Endometrial microvascular endothelial cells (primary cell): ENCODE measurements around the gene TKTL1. TPM values are rescaled to one million over a fixed set of nuclear protein-coding genes. Genes with fewer than 3 reads are reported as not detected.
"Not testable (repeated sequence)": the region's sequence is repeated elsewhere in the genome, so short reads cannot be mapped to it uniquely, and the experiment has no call there.

Experiments
- in situ Hi-C: cut with HindIII; loops from 2 replicates; pipeline ENCODE4 v1.10.0; 2017; ENCODE audit warnings: low sequenced_read_pairs, low pct_unique_long_range_greater_than_20kb; ENCODE audit errors: inconsistent ontology term
- total RNA-seq: library from RNA; depleted of rRNA; stranded (reverse); fragments of >200 nt; gene quantifications from one replicate; pipeline ENCODE4 v1.2.3, GENCODE V29; 2015; ENCODE audit errors: inconsistent ontology term

The TKTL1 gene
- not detected for total RNA-seq

DNA sequence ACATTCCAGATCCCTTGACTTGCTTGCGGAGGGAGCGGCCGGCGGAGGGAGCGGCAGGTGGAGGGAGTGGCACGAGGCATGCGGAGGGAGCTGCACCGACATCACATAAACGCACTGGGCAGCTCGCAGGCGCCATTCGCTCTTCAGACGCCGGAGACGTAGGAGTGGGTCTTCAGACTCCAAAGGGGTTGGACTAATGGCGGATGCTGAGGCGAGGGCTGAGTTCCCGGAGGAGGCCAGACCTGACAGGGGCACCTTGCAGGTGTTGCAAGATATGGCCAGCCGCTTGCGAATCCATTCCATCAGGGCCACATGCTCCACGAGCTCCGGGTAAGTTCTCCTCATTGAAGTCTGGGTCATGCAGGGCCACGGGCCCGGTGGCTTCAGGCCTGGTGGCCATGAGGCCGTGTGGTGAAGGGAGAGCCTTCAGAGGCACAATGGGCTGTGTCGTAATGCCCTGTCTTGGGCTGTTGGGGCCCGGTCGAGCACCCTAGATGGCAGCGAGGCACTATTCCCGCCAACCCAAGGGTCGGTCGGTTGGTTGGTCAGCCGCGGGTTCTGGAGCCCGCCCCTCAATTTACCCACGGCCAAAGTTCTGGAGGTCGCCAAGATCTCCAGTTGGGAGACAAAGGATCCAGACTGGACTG is at the start of gene TKTL1:
Gene TKTL1, plus strand, starts transcription at position 132 of the 647 bp plus-strand sequence. Its CDS starts 65 bp downstream, at position 197.
- in situ Hi-C loops = no loop called here

GRCh38 chrX:154247377-154248045 is 48.1 kb upstream of the TKTL1 start:
- in situ Hi-C loops = not testable (repeated sequence)

DNA sequence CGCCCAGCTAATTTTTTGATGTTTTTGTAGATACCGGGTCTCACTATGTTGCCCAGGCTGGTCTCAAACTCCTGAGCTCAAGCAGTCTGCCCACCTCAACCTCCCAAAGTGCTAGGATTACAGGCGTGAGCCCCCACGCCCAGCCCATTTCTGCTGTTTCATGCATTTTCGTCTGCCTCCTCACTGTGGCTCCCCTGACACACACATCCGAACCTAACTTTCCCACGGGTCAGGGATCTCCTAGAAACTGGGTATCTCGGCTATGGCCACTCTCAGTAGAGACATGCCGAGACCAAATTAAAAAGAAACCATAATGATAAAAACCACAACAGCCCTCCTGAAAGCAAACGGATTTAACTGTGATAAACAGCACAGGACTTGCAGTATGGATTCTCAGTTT is 47.5 kb upstream of the TKTL1 start:
- in situ Hi-C loops = not testable (repeated sequence)

- in situ Hi-C loops = not testable (repeated sequence)
Measured at GRCh38 chrX:154257282-154257681, 38.3 kb upstream of the TKTL1 start, which contains the start of gene OPN1MW3. TSS of gene OPN1MW3 (plus strand) at chrX:154257582. CDS start at chrX:154257620, 38 bp downstream.

- in situ Hi-C loops = not testable (repeated sequence)
Measured at GRCh38 chrX:154258711-154259110, 36.9 kb upstream of the TKTL1 start.

DNA sequence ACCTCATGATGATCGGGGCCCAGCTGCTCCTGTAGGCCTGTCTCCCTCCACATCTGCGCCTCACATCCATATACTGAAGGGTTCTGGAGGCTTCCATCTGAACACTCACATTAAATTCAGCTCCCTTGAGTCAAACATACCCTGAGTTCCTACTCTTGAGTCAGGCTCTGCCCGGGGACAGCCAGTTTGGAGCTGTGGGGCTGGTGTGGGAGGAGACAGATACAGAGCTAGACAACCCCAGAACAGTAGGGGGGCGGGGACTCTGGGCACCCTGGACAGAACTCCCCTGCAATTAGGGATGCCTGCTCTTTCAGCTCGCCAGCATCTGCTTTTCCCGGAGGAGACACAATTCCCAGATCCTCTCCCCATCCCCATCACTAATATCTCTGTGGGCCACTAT is 32.5 kb upstream of the TKTL1 start:
- in situ Hi-C loops = not testable (repeated sequence)

- in situ Hi-C loops = not testable (repeated sequence)
Measured at GRCh38 chrX:154269245-154269644, 26.4 kb upstream of the TKTL1 start.

GRCh38 chrX:154284489-154285338 is 10.9 kb upstream of the TKTL1 start:
- in situ Hi-C loops = not testable (repeated sequence)

DNA sequence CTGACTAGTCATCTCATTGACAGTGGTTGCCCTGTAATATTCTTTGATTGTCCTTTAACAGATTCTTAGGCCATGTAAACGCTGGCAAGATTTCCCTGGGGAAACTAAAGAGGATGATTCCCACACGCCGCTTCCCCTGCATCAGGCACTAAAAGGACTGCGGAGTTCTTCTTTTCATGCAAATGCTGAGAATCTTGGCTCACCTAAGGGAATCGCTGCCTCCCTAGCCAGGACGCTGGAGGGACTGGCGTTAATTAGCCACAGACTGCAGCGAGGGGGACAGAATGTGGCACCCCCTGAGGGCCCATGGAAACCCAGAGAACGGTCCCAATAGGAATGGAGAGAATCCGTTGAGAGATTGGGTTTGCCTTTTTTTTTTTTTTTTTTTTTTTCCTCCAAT is 9.2 kb upstream of the TKTL1 start:
- in situ Hi-C loops = not testable (repeated sequence)

DNA sequence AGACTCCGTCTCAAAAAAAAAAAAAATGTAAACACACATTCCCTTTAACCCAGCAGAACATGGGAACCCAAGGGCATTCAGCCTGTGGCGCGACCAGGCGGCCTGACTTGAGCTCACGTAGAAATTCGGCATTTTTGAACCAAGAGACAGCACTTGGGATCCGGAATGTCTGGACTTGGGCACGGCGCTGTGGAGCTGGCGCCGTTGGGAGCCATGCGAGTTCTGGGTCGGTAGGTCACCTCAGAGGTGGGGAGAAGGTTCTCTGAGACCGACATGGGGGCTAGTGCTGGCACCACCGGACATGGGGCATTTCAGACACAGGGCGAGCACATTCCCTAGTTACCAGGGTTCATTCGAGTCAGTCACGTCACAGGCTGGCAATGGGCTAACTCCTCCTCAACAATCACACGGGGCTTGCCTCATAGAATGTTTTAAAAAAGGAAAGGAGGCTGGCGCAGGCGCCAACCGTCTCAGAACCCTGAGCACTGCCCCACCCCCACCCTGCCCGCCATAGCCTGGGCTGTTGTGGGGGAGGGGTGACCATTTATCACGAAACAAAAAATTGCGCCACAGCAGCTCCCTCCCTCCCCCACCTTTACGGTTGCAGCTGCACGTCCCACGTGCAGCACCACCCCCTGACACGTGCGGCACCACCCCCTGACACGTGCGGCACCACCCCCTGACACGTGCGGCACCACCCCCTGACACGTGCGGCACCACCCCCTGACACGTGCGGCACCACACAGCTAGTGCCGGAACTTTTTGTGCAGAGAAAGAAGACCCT is 612 bp upstream of the TKTL1 start, which contains the start of gene TEX28:
Gene TEX28, minus strand, starts transcription at position 334 of the 784 bp plus-strand sequence. CDS start 3,007 bp downstream, outside the sequence.
- in situ Hi-C loops = no loop called here

DNA sequence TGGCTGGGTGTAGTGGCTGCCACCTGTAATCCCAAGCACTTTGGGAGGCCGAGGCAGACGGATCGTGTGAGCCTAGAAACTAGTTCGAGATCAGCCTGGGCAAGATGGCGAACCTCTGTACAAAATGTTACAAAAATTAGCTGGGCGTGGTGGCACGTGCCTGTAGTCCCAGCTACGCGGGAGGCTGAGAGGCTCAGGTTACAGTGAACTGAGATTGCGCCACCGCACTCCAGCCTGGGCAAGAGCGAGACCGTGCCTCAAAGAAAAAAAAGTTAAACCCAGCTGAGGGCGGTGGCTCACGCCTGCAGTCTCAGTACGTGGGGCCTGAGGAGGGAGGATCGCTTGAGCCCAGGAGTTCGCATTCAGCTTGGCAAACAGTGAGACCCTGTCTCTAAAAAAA is 1.1 kb downstream of the TKTL1 start:
- in situ Hi-C loops = no loop called here

GRCh38 chrX:154298312-154298711 is 2.7 kb downstream of the TKTL1 start:
- in situ Hi-C loops = no loop called here

DNA sequence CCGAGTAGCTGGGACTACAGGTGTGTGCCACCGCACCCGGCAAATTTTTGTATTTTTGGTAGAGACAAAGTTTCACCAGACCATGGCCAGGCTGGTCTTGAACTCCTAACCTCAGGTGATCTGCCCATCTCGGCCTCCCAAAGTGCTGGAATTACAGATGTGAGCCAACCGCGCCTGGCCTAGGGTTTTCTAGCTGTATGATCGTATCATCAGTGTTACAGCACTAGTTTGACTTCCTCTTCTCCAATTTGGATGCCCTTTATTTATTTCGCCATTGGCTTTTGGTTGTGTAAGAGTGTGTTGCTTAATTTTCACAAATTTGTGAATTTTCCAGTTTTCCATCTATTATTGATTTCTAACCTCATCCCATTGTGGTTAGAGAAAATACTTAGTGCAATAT is 5.2 kb downstream of the TKTL1 start:
- in situ Hi-C loops = no loop called here

- in situ Hi-C loops = not testable (repeated sequence)
Measured at GRCh38 chrX:154302998-154303397, 7.4 kb downstream of the TKTL1 start.

- in situ Hi-C loops = no loop called here
Measured at GRCh38 chrX:154303476-154303875, 7.9 kb downstream of the TKTL1 start.

GRCh38 chrX:154304846-154305245 is 9.3 kb downstream of the TKTL1 start:
- in situ Hi-C loops = no loop called here

- in situ Hi-C loops = no loop called here
Measured at GRCh38 chrX:154305541-154306205, 10.1 kb downstream of the TKTL1 start.

DNA sequence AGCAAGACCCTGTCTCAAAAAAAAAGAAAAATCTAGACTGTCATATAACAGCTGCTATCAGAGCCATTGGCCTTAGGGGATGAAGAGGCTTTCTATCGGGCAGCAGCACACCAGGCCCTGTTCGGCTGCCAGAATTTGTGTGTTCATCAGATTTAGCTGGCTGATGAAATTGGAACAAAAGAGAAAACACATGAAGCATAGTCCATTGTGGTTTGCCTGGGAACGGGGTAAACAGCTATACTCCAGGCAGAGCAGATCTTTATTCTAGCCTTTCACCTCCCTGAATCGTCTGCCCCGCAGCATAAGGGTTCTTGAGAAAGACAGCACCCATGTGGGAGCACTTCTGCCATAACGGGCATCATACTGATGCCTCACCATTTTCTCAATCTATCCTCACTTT is 11.6 kb downstream of the TKTL1 start:
- in situ Hi-C loops = no loop called here
